ENCODE results near the gene MASP1.

MASP1 gene, protein sequence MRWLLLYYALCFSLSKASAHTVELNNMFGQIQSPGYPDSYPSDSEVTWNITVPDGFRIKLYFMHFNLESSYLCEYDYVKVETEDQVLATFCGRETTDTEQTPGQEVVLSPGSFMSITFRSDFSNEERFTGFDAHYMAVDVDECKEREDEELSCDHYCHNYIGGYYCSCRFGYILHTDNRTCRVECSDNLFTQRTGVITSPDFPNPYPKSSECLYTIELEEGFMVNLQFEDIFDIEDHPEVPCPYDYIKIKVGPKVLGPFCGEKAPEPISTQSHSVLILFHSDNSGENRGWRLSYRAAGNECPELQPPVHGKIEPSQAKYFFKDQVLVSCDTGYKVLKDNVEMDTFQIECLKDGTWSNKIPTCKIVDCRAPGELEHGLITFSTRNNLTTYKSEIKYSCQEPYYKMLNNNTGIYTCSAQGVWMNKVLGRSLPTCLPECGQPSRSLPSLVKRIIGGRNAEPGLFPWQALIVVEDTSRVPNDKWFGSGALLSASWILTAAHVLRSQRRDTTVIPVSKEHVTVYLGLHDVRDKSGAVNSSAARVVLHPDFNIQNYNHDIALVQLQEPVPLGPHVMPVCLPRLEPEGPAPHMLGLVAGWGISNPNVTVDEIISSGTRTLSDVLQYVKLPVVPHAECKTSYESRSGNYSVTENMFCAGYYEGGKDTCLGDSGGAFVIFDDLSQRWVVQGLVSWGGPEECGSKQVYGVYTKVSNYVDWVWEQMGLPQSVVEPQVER

DNA sequence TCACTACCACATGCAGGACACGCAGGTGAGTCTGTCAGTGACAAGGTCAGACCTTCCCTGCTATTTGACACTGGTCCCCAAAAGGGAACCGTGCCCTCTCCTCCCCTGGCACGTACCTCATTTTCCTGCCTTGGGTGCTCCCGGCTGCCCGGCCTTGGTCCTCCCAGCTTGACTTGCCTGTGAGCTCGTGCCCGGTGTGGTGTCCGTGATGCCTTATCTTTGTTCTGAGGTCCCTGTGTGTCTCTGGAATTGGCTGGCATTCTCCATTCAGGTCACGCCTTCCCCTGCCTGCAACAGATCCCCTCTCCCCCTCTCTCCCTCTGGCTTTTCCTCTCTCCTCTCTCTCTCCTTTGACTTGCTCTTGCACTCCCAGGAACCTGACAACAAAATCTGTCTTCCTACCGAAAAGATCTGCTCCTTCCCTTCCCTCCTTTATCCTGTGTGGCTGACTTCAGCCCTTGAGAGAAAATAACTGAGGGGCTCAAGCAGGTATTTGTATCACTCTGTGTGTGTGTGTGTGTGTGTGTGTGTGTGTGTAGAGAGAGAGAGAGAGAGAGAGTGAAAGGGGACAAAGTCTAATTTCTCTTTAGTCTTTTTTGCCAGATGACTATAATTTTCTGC, at the start of gene MASP1:
MASP1 (minus strand) TSS at position 226 of the 621 bp plus-strand sequence; CDS start at position 121, 105 bp downstream.
- DNase-seq (ENCODE audit: low read depth in 2 of 2): no peak

GRCh38 chr3:187340578-187340977, 49.0 kb upstream of the MASP1 start:
- DNase-seq (ENCODE audit: low read depth in 2 of 2): no peak

- no peak for DNase-seq (ENCODE audit: low read depth in 2 of 2)
Observed at GRCh38 chr3:187336322-187336721, 44.8 kb upstream of the MASP1 start.

GRCh38 chr3:187334904-187335303, 43.4 kb upstream of the MASP1 start:
- no peak for DNase-seq (ENCODE audit: low read depth in 2 of 2)

DNA sequence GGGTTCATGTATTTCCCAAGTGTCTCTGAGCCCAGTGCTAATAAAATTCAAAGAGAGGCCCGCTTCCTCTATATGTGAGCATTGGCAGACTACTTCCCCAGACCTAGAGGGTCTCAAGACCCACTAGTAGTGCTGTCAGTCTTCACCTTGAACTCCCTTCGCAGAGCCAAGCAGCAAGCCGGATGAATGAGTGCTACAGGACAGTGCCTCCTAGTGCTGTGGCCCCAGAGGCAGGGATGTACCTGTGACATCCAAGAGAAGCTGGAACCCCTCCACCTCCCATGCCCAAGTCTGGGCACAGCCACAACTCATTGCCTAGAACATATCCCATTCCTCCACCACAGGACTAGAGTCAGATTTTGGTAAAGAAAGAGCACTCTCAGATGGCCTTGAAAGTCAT, 37.2 kb upstream of the MASP1 start:
- no peak for DNase-seq (ENCODE audit: low read depth in 2 of 2)

DNA sequence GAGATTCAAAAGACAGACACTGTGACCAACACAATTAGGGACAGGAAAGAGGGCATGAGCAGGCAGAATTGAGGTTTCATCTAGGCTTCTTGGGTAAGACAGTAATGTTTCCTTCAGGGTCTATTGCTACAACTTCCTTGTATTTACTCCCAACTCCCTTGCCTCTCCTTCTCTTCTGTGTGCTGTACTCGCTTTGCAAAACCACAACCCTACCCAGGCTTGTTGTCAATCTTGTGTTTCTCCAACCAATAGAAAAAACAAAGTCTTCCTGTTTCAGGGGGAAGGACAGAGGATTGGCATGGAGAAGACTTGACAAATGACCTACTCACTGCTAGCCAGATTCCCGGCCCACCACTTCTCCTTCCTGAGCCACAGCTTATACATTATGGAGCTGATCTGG, 36.3 kb upstream of the MASP1 start:
- DNase-seq (ENCODE audit: low read depth in 2 of 2): no peak

DNA sequence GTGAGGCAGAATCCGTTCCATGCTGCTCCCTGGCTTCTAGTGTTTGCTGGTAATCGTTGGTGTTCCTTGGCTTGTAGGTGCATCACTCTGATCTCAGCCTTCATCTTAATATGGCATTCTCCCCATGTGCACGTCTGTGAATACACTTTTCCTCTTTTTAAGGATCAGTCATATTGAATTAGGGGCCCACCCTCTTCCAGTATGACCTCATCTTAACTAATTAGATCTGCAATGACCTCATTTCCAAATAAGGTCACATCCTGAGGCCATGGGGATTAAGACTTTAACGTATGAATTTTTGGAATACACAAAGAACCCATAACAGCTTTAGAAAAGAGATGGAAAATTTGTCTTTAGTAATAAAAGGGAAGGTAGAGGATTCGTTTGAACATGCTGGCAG, 34.1 kb upstream of the MASP1 start:
- DNase-seq (ENCODE audit: low read depth in 2 of 2): no peak

GRCh38 chr3:187323091-187323490, 31.6 kb upstream of the MASP1 start:
- DNase-seq (ENCODE audit: low read depth in 2 of 2): no peak

- no peak for DNase-seq (ENCODE audit: low read depth in 2 of 2)
Observed at GRCh38 chr3:187322291-187322690, 30.8 kb upstream of the MASP1 start.

DNA sequence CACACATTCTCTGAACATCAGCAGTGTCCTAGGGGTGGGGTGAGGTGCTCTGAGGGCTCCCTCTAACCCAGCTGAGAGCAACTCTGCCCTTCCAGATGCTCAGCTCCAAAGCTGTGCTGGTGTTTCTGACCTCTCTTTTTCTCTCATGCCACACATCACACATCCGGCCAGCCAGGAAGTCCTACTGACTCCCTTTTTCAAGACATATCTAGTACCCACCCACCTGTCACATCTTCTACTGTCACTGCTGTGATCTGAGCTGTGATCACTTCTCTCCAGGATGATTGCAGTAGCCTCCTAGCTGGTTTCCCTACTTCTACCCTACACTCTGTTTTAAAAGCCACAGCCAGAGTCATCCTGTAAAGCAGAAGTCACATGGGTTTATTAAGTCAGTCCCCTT, 30.2 kb upstream of the MASP1 start:
- no peak for DNase-seq (ENCODE audit: low read depth in 2 of 2)

GRCh38 chr3:187319699-187320302, 28.3 kb upstream of the MASP1 start:
- peak; percentile 14 to 21 for DNase-seq (ENCODE audit: low read depth in 2 of 2)

- peak in 1 of 2 donors; percentile 12 for DNase-seq (ENCODE audit: low read depth in 2 of 2)
Observed at GRCh38 chr3:187318819-187319616, 27.5 kb upstream of the MASP1 start.

DNA sequence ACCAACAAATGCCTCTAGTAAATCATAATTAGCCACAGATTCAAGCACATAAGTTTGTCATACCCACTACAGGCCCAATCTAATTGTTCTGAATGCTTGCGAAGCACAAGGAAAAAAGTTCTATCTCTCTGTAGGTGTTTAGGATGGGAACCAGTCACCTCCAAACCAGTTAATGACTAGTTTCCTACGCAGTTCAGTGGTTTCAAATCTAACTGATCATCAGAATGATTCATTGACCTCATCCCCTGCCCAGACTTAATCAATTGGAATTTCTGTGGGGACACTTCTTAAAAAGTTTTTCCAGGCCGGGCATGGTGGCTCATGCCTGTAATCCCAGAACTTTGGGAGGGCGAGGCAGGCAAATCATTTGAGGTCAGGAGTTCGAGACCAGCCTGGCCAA, 24.3 kb upstream of the MASP1 start:
- DNase-seq (ENCODE audit: low read depth in 2 of 2): no peak

GRCh38 chr3:187314176-187314575, 22.6 kb upstream of the MASP1 start:
- DNase-seq (ENCODE audit: low read depth in 2 of 2): no peak

- no peak for DNase-seq (ENCODE audit: low read depth in 2 of 2)
Observed at GRCh38 chr3:187310954-187311470, 19.5 kb upstream of the MASP1 start.

DNA sequence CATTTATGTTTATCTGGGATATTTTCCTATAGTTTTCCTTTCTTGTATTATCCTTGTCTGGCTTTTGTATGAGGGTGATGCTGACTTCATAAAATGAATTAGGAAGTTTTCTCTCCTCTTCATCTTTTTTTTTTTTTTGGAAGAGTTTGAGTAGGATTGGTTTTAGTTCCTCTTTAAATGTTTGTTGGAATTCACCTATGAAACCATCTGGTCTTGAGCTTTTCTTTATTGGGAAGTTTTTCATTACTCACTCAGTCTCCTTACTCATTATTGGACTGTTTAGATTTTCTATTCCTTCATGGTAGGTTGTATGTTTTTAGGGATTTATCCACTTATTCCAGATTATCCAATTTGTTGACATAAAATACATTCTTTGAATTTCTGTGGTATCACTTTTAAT, 18.7 kb upstream of the MASP1 start:
- DNase-seq (ENCODE audit: low read depth in 2 of 2): no peak

DNA sequence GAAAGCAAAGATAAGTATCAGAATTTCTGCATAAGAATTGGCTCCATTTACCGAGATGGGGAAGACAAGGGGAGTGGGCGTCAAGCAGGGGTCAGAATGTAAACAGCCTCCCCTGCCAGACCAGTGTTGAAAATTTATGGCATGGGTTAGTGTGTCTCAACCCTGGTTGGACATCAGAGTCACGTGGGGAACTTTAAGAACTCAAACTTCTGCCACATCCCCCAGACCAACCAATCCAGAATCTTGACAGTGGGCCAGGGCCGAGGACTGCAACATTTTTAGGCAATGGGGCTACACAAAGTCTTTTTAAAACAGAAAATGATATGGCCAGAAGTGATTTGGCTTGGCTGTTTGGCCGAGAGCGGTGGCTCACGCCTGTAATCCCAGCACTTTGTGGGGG, 14.3 kb upstream of the MASP1 start:
- DNase-seq (ENCODE audit: low read depth in 2 of 2): no peak

GRCh38 chr3:187299611-187300010, 8.1 kb upstream of the MASP1 start:
- no peak for DNase-seq (ENCODE audit: low read depth in 2 of 2)

GRCh38 chr3:187296911-187297310, 5.4 kb upstream of the MASP1 start:
- no peak for DNase-seq (ENCODE audit: low read depth in 2 of 2)

- DNase-seq (ENCODE audit: low read depth in 2 of 2): no peak
Observed at GRCh38 chr3:187296058-187296457, 4.5 kb upstream of the MASP1 start.

DNA sequence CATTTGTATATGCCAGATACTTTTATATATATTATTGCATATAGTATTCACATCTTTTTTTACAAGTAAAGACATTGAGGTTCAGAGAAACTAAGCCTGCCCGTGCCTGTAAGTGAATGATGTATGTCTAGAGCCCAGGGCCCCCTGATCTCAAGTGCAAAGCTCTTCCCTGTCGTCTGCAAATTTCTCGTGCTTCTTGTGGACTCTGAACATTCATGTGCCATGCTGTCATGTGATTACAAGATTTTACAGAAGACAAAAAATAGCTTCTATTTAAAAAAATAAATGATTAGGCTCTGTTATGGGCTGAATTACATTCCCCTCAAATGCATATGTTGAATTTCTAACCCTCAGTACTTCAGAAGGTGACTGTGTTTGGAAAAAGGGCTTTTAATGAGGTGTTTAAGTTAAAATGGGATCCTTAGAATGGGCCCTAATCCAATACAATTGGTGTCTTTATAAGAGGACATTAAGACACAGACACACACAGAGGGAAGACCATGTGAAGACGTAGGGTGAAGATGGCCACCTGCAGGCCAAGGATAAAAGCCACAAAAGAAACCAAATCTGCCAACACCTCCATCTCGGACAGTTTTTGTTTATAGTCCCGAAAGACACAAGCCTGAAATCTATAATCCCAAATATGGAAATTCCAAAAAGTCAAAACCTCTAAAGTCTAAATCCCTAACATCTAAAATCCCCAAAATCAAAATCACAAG, 3.9 kb upstream of the MASP1 start:
- DNase-seq (ENCODE audit: low read depth in 2 of 2): no peak
